T-helper 2 cell treated with Interferon-gamma antibody and Interleukin-4, amounts not matched to agents 5 μg/mL and 100 μg/mL, for 36 hours (primary cell): Measurements from ENCODE around the gene RHOBTB3.

ENCODE experiments used
- DNase-seq: peaks from one replicate; pipeline ENCODE4 v3.0.0; 2021; ENCODE audit warnings: low spot score
- H3K27ac Mint-ChIP-seq: one replicate; pipeline ENCODE4 v1.8.0; 2021; ENCODE audit warnings: mild to moderate bottlenecking, mixed read lengths
- H3K27me3 Mint-ChIP-seq: one replicate; pipeline ENCODE4 v1.8.0; 2021; ENCODE audit warnings: low read depth, mixed read lengths
- H3K36me3 Mint-ChIP-seq: one replicate; pipeline ENCODE4 v1.8.0; 2021; ENCODE audit warnings: low read depth, mixed read lengths
- H3K4me1 Mint-ChIP-seq: one replicate; pipeline ENCODE4 v1.8.0; 2021; ENCODE audit warnings: low read depth, mixed read lengths
- H3K4me3 Mint-ChIP-seq: one replicate; pipeline ENCODE4 v1.8.0; 2022; ENCODE audit warnings: mild to moderate bottlenecking, moderate library complexity, mixed read lengths
- H3K9me3 Mint-ChIP-seq: one replicate; pipeline ENCODE4 v1.8.0; 2021; ENCODE audit warnings: mixed read lengths

RHOBTB3 gene

DNA sequence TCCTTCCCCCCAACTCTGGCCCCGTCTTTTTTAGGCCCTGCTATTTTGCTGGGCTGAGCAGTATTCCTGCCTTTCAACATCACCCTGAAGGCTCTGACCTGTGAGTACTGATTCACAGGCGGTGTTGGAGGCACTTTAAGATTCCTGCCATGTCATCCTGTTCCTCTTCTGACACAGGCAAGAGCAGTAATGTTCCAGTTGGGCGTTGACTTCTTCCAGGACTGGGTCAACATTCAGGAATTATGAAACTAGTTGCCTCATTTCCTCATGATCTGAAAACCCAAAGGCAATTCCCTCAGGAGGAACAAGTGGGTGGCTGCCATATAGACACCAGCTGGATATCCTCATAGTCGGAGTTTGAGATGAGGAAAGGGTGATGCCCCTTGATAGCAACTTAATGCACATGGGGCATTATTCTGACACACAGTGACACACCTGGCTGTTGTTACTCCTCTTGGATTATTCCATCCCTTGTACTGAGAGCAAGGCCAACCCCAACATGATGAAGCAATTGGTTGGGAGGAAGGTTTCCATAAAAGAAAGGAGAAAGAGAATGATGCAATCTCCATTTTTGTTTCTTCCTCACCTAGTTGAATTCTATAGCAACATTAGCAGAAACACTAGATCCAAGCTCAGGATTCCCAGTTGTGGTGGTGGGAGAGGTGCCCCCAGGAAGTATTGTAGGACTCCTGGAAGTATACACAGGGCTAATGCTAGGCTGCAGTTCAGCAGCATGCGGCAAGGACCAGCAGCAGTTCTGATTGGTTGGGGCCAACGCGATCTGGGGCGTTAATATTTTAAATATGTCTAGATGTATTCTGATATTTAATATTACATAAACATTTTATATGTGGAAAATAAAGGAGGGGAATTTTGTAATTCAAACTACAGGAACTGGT lies 111.0 kb downstream of the RHOBTB3 start:
- no peaks in the 10 kb centered on the region for H3K9me3 Mint-ChIP-seq
- no peak overlapping the region for H3K4me3 Mint-ChIP-seq
- no peak overlapping the region for H3K27ac Mint-ChIP-seq
- no peak for DNase-seq
- H3K4me1 Mint-ChIP-seq = peaks cover 36% of the 10 kb centered on the region
- no peaks in the 10 kb centered on the region for H3K27me3 Mint-ChIP-seq
- no peaks in the 10 kb centered on the region for H3K36me3 Mint-ChIP-seq

DNA sequence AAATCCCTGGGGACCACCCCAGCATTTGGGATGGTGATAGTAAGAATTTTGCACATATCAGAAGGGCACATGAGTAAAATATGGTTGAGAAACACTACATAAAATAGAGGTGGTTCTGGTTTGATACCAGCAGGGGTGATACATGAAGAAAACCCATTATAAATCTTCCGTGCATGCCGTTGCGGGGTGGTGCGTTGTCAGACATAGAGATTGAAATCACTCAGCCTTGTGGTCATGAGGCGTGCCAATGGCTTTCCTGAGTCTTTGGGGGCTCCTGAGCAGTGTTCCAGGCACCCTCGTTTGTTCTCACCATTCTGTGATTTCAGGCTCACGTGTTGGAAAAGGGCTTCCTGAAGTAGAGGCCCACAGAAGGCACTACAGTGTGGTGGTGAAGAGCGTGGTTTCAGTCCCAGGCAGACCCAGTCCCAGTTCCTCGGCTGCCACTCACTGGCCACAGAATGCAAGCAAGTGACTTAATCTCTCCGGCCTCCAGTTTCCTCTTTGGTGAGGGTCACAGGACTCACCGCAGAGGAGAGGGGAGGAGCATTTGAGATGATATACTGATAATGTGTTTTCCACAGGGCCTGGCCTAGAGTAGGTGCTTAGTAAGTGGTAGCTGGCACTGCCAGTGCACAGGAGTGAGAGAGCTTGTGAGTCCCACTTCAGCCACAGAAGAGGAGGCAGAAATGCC lies 111.9 kb downstream of the RHOBTB3 start:
- Mint-ChIP-seq H3K27ac (peak overlapping the region; percentile 77), H3K36me3 (no peaks in the 10 kb centered on the region), H3K9me3 (no peaks in the 10 kb centered on the region), H3K4me1 (peaks cover 31% of the 10 kb centered on the region), H3K27me3 (no peaks in the 10 kb centered on the region), H3K4me3 (peak overlapping the region; percentile 63)
- DNase-seq = peak; percentile 80

DNA sequence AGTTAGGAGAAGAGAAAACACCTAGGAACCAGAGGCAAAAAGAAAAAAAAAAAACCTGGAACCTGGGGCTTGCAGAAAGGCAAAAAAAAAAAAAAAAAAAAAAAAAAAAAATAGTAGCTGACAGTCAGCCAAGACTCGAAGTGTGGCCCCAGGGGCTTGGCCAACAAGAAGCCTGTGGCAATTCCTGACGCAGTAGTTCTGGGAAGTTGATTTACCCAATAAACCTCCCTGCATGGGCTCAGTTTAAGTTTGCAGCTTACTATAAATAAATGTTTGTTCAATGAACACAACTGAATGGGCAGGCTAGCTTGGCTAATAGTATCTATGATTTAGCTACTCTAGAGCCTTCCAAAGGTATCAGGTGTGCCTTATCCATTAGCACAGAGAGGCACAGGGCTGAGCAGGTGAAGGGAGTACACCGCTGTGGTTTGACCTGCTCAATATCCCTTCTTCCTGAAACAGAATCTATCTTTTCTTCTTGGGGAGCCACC lies 112.6 kb downstream of the RHOBTB3 start:
- Mint-ChIP-seq H3K4me3 (peak overlapping the region; percentile 63), H3K36me3 (no peaks in the 10 kb centered on the region), H3K27me3 (peaks cover 3% of the 10 kb centered on the region), H3K9me3 (no peaks in the 10 kb centered on the region), H3K27ac (peak overlapping the region; percentile 77), H3K4me1 (peaks cover 31% of the 10 kb centered on the region)
- no peak for DNase-seq

DNA sequence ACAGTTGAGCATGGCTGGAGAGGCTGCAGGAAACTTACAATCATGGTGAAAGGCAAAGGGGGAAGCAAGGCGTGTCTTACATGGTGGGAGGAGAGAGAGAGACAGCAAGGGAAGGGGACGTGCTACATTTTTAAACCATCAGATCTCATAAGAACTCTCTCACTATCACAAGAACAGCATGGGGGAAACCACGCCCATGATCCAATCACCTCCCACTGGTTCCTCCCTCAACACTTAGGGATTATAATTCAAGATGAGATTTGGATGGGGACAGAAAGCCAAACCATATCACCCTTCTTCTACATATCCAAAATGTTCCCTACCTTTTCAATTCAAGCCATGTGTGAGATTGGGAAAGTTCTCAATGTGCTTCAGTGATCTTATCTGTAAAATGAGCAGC lies 114.3 kb downstream of the RHOBTB3 start:
- Mint-ChIP-seq H3K36me3 (no peaks in the 10 kb centered on the region), H3K4me1 (peaks cover 29% of the 10 kb centered on the region), H3K27me3 (peaks cover 4% of the 10 kb centered on the region), H3K27ac (no peak overlapping the region), H3K9me3 (no peaks in the 10 kb centered on the region), H3K4me3 (no peak overlapping the region)
- no peak for DNase-seq
